T-helper 2 cell treated with Interferon-gamma antibody and Interleukin-4, amounts not matched to agents 5 μg/mL and 100 μg/mL, for 36 hours (primary cell): ENCODE results near the gene SEMA4D.

Experiments
- DNase-seq: peaks from one replicate; pipeline ENCODE4 v3.0.0; 2021; ENCODE audit warnings: low spot score
- H3K27ac Mint-ChIP-seq: one replicate; pipeline ENCODE4 v1.8.0; 2021; ENCODE audit warnings: mild to moderate bottlenecking, mixed read lengths
- H3K27me3 Mint-ChIP-seq: one replicate; pipeline ENCODE4 v1.8.0; 2021; ENCODE audit warnings: low read depth, mixed read lengths
- H3K36me3 Mint-ChIP-seq: one replicate; pipeline ENCODE4 v1.8.0; 2021; ENCODE audit warnings: low read depth, mixed read lengths
- H3K4me1 Mint-ChIP-seq: one replicate; pipeline ENCODE4 v1.8.0; 2021; ENCODE audit warnings: low read depth, mixed read lengths
- H3K4me3 Mint-ChIP-seq: one replicate; pipeline ENCODE4 v1.8.0; 2022; ENCODE audit warnings: mild to moderate bottlenecking, moderate library complexity, mixed read lengths
- H3K9me3 Mint-ChIP-seq: one replicate; pipeline ENCODE4 v1.8.0; 2021; ENCODE audit warnings: mixed read lengths

The SEMA4D gene

DNA sequence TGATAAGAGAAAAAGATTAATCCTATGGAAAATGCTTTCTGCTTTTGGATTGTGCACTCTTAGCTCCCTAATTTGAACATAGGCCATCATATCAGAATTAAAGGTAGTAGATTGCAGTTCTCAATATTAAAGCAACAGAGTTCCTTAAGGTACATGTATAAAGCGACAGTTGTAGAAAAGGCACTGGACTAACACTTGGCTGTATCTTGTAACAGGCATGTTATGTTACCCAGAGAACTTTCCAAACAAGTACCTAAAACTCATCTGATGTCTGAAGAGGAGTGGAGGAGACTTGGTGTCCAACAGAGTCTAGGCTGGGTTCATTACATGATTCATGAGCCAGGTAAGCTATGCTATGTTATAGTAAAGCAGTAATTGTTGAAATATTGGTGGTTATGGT lies 183.0 kb downstream of the SEMA4D start:
- H3K36me3 Mint-ChIP-seq: peaks cover 69% of the 10 kb centered on the region
- no peaks in the 10 kb centered on the region for H3K9me3 Mint-ChIP-seq

DNA sequence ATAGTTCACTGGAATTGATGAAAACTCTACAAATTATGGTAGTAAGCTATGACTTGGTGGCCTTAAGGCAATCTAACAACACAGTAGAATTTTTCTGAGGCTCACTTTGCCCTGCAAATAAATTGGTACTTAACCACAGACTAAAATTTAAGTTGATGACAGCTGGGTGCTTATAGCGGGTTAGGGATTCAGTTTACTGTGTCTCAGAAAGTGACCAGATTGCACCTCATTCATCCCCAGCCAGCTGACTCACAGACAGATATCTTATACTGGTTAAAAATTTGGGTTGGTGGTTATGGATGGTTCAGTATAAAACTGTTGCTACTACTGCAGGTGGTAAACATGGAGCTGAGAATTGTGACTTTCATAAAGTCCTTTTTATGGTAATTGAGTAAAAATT lies 184.1 kb downstream of the SEMA4D start:
- Mint-ChIP-seq H3K27ac (peak overlapping the region; percentile 53), H3K36me3 (peaks cover 68% of the 10 kb centered on the region), H3K27me3 (peaks cover 3% of the 10 kb centered on the region), H3K4me1 (peaks cover 50% of the 10 kb centered on the region), H3K9me3 (no peaks in the 10 kb centered on the region), H3K4me3 (peak overlapping the region; percentile 96)
- peak; percentile 29 for DNase-seq

More for the DNA sequence above, 183.0 kb downstream of the SEMA4D start:
- DNase-seq: no peak
- Mint-ChIP-seq H3K27ac (peak overlapping the region; percentile 53), H3K4me1 (peaks cover 54% of the 10 kb centered on the region), H3K27me3 (peaks cover 3% of the 10 kb centered on the region), H3K4me3 (peak overlapping the region; percentile 96)

DNA sequence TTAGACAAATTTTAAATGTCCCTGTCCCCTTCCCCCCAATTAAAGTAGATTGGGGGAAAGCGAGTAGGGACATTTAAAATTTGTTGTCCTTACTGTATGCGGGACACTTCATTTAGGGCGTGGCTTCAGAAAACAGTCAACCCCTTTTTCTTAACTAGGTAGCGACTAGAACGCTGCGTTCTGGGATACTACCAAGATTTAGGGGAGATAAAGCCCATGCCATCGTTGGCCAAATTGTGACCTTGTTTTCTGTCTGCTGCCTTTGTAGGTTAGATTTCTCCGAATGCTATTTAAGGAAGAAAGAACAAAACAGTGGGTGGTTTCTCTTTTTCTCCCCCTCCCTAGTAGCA lies 185.7 kb downstream of the SEMA4D start:
- Mint-ChIP-seq H3K9me3 (no peaks in the 10 kb centered on the region), H3K4me3 (peak overlapping the region; percentile 96), H3K27ac (peak overlapping the region; percentile 80), H3K4me1 (peaks cover 47% of the 10 kb centered on the region), H3K27me3 (peaks cover 3% of the 10 kb centered on the region), H3K36me3 (peaks cover 61% of the 10 kb centered on the region)
- peak; percentile 26 for DNase-seq

DNA sequence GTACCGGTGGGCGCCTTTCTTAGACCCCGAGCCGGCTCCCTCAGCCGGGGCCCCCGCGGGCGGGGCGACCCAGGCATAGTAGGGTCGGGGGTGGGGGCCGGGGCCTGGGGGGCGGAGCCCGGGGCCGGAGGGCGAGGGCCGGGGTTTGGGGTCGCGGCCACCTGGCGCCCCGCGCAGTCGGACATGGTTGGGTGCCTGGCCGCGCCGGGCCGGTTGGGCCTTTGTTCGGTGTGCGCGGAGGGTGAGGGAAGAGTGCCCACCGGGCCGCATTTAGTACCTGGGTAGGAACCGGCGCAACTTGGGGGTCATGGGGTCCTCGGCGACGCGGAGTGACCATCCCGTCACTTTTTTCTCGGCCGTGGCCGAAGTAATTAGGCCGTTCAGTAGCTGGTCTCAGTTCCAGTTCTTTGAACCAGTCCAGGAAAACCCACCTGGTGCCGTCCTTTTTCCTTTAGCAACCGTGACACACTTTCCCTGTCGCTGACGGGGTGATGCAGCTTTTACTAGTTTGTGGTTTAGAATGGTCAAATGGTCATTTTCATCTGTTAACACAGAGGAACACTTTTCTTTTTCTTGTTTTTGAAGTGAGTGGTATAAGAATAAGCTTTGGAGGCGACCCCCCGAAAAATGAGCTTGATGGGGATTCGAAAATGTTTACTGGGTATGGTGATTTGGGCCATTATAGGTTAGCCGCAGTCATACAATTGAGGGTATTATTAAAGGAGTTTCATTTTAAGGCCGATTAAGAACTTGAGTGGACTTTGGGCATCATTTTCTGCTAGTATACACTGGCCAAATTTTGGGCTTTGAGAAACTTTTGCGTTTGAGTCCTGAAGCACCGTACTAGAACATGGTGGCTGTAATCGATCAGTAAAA lies 186.3 kb downstream of the SEMA4D start:
- H3K27me3 Mint-ChIP-seq: peaks cover 3% of the 10 kb centered on the region
- no peak for DNase-seq
- H3K4me3 Mint-ChIP-seq: peak overlapping the region; percentile 96
- H3K4me1 Mint-ChIP-seq: peaks cover 42% of the 10 kb centered on the region
- H3K9me3 Mint-ChIP-seq: no peaks in the 10 kb centered on the region
- H3K36me3 Mint-ChIP-seq: peaks cover 55% of the 10 kb centered on the region
- H3K27ac Mint-ChIP-seq: peak overlapping the region; percentile 100
